Choroid plexus epithelial cell (primary cell): ENCODE results near the gene OVOL3.

Experiments used
- DNase-seq: peaks from one replicate; pipeline ENCODE4 v3.0.0-alpha.2; 2010; ENCODE audit warnings: low read depth
- H3K4me3 ChIP-seq: 2 replicates; pipeline ENCODE4 v1.5.1; 2011; ENCODE audit warnings: low read depth, mild to moderate bottlenecking, control low read depth, low read length, moderate library complexity
- TF ChIP-seq, protein P1 (sequence below): conservative IDR thresholded peaks from 2 replicates; pipeline ENCODE4 v1.5.1; 2011; ENCODE audit warnings: low read depth, mild to moderate bottlenecking, control low read depth, inconsistent platforms, low read length, moderate library complexity

The OVOL3 gene

GRCh38 chr19:36151144-36152018 lies 40.4 kb downstream of the OVOL3 start:
- peak; percentile 20 for DNase-seq
- TF ChIP-seq, protein P1, sequence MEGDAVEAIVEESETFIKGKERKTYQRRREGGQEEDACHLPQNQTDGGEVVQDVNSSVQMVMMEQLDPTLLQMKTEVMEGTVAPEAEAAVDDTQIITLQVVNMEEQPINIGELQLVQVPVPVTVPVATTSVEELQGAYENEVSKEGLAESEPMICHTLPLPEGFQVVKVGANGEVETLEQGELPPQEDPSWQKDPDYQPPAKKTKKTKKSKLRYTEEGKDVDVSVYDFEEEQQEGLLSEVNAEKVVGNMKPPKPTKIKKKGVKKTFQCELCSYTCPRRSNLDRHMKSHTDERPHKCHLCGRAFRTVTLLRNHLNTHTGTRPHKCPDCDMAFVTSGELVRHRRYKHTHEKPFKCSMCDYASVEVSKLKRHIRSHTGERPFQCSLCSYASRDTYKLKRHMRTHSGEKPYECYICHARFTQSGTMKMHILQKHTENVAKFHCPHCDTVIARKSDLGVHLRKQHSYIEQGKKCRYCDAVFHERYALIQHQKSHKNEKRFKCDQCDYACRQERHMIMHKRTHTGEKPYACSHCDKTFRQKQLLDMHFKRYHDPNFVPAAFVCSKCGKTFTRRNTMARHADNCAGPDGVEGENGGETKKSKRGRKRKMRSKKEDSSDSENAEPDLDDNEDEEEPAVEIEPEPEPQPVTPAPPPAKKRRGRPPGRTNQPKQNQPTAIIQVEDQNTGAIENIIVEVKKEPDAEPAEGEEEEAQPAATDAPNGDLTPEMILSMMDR: no peak
- H3K4me3 ChIP-seq: peak overlapping the region; percentile 60

DNA sequence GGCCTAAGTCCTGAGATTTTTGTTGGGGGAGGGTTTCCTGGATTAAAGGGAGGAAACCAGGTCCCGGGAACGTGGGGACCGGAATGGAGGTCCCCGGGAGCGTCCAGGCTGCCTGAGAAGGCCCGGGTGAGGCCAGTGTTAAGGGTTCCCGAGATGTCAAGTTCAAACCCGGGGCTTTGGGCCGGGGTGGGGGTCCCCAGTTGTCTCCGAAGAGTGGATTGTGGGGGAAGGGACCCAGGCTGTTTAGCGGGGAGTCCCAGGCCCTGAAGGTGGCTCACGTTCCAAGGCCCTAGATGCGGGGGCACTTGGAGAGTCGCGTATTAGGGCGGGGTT lies 41.0 kb downstream of the OVOL3 start:
- peak; percentile 11 for DNase-seq
- TF ChIP-seq, protein P1: no peak
- peak overlapping the region; percentile 60 for H3K4me3 ChIP-seq

GRCh38 chr19:36152352-36153091 lies 41.6 kb downstream of the OVOL3 start, which contains the start of gene COX7A1:
TSS of gene COX7A1 (minus strand) at chr19:36152447. CDS start at chr19:36152407, 40 bp downstream.
- H3K4me3 ChIP-seq: peak within 1 kb of the TSS; percentile 60
- peak; percentile 65 for DNase-seq
- TF ChIP-seq, protein P1: no peak

DNA sequence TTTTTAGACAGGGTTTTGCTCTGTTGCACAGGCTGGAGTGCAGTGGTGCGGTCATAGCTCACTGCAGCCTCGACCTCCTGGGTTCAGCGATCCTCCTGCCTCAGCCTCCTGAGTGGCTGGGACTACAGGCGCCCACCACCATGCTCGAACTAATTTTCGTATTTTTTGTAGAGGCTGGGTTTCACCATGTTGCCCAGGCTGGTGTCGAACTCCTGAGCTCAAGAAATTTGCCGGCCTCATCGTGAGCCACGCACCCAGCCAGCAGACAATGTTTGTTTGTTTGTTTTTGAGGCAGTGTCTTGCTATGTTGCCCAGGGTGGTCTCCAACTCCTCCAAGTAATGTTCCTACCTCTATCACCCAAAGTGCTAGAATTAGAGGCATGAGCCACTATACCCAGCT lies 42.2 kb downstream of the OVOL3 start:
- no peak overlapping the region for H3K4me3 ChIP-seq
- no peak for DNase-seq
- TF ChIP-seq, protein P1: no peak

GRCh38 chr19:36160821-36161596 lies 50.1 kb downstream of the OVOL3 start:
- TF ChIP-seq, protein P1: no peak
- DNase-seq: no peak
- H3K4me3 ChIP-seq: no peak overlapping the region
